Putamen (tissue), 1 donor: ENCODE results near the gene APOH.

Experiments
- DNase-seq: peaks from one replicate; pipeline ENCODE4 v3.0.0-alpha.2; 2016; ENCODE audit warnings: low spot score

The APOH gene

DNA sequence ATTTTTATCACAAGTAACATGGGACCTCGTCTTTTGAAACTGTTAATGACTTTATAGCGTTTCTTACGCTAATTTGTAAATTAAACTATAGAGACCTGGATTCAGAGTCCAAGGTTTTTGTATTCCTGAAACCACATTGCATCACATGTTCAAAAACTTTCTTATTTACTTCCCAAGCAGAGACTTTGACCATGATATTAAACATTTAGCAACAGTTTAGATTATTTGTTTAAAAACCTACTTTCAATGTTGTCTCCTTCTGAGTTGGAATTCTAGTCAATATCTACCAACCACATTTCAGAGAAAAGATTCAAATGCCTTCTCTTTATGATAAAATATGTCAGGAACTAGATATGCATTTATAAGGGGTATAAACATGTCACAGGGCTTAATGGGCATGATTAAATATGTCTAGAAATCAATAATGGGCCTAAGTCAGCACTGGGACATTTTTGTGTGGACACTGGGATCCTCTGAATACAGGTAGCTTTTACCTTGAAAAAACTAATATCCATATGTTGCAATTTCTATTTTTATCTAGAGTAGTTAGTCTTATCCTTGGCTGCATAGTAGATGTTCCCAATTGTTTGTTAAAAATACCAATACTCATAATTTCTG lies 6.3 kb upstream of the APOH start:
- DNase-seq = no peak

GRCh38 chr17:66234611-66235010 lies 5.4 kb upstream of the APOH start:
- DNase-seq = no peak

GRCh38 chr17:66233023-66233753 lies 4.0 kb upstream of the APOH start:
- DNase-seq = no peak

GRCh38 chr17:66230922-66231591 lies 1.8 kb upstream of the APOH start:
- DNase-seq = no peak

DNA sequence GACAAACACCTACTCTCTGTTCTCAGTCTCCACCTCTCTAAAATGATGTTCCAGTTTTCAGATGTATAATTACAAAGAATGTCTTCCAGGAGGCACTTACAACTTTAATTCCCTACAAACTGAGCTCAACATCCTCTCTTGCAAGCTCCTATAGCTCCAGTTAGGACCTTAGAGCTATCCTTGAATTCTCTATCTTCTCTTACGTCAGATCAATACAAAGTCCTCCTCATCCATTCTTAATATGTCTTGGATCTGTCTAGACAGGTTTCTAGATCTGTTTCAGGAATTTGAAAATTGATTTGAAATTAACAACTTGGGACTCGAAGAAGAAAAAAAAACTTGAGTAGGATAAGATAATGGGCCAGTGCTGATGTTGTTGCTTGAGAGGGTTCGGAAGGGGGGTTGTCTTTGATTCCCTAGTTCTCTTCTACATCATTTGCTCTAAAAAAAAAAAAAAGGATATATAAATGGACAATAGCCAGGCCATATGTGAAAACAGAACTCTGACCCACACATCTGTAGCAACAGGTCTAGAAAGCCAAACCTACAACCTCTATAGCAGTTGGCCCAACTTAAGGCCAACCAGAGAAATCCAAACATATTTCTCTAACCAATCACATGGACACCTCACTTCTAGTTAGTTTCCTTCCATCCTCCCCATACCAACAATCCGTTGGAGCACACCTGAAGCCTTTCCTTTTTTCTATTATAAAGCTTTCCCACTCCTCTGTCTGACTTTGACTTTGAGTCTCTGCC lies 746 bp upstream of the APOH start:
- DNase-seq = no peak

- DNase-seq = no peak
Observed at GRCh38 chr17:66227212-66228045, 1.8 kb downstream of the APOH start.

GRCh38 chr17:66222798-66223350 lies 6.3 kb downstream of the APOH start:
- DNase-seq = no peak

DNA sequence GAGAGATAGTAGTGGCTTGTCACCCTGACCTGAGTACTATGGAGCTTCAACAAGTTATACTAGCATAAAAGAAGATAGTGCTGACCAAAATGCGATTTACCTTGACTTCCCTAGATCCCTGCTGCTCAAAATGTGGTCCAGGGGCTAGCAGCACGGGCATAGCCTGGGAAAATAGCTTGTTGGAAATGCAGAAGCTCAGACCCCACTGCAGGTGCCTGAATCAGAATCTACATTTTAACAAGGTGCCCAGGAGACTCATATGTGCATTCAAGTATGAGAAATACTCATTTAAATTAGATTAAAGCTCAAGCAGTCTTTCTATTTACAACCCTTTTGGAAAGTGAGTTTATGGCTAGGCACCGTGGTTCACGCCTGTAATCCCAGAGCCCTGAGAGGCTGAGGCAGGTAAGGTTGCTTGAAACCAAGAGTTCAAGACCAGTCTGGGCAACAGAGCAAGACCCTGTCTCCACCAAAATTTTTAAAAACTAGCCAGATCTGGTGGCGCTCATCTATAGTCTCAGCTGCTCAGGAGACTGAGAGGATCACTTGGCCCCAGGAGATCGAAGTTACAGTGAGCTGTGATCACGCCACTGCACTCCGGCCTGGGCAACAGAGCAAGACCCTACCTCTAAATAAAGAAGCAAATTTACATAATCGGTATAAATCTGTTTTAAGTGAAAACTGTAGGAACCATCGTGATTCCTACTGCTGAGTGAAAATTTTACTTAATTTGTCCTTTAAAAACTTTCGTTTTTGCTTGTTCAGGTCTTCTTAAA lies 7.3 kb downstream of the APOH start:
- DNase-seq = no peak

DNA sequence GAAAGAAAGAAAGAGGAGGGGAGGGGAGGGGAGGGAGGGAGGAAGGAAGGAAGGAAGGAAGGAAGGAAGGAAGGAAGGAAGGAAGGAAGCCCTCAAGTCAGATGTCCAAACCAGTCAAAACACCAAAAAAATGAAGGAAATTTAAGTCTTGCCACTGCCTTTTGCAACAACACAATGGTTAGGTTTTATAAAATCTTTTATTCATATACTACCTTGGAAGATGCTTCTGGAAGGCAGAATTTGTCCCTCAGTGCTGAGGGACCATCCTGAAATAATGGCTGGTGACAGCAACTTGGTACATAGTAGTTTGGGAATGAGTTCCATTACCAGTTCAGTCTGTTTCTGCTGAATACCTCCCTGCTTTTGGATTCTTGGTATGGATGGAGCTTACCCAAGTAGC lies 7.9 kb downstream of the APOH start:
- DNase-seq = no peak

GRCh38 chr17:66220079-66220835 lies 9.0 kb downstream of the APOH start:
- no peak for DNase-seq

GRCh38 chr17:66215529-66215911 lies 13.7 kb downstream of the APOH start:
- no peak for DNase-seq

GRCh38 chr17:66214884-66215528 lies 14.2 kb downstream of the APOH start:
- DNase-seq = no peak

DNA sequence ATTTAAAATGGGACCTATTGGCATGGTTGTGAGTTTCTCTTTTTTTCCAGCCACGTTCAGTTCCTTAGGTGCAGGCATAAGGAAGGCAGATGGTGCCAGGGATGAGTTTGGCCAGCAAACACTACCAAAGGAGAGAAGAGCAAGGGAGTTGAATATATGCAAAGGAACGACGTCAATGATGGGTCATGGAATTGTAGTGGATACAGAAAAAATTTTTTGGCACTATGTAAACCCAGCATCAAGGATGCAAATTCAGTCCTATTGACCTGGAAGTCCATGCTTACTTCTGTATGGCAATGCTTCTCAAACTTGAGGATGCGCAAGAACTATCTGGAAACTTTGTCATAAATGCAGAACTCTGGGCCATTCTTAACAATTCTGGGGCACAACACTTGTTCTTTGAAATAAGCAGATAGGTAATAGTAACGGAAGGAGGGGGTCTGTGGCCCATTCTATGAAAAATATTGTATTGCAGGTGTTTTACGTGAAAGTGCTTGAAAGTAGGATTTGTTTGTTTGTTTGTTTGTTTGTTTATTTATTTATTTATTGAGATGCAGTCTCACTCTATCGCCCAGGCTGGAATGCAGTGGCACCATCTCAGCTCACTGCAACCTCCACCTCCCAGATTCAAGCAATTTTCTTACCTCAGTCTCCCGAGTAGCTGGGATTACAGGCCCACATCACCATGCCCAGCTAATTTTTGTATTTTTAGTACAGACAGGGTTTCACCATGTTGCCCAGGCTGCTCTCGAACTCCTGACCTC lies 18.0 kb downstream of the APOH start:
- no peak for DNase-seq

DNA sequence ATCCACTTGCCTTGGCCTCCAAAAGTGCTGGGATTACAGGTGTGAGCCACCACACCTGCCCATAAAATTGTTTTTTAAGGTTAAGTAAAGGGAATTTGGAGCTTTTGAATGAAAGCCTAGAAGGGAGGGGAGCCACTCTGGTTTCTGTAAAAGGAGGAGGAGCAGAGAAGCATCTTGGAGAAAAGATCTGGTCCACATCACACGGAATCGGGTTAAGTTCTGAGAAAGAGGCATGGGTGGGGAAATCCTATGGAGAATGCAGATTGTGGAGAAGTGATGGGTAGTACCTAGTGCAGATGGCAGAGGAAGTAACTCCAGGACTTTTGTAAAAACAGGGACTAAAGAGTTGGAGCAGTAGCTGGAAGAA lies 19.0 kb downstream of the APOH start:
- no peak for DNase-seq

DNA sequence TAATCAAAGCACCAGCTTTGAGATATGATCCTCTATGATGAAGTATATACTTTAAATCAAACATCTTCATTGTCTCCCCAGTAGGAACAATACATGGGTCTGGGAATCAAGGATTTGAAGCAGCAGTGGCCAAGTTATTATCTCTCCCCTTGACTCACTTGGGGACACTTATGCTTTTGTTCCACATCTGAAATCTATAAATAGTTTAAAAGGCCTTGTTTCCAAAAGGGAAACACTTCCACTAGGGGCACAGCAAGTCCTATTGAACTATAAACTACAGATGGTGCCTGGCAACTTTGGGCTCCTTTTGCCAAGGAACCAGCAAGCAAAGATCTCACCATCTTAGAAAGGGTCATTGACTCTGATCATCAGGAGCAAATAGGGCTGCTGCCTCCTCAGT lies 21.3 kb downstream of the APOH start:
- no peak for DNase-seq

- no peak for DNase-seq
Observed at GRCh38 chr17:66203274-66204015, 25.8 kb downstream of the APOH start.

- DNase-seq = peak; percentile 12
Observed at GRCh38 chr17:66200685-66201092, 28.5 kb downstream of the APOH start.

- DNase-seq = no peak
Observed at GRCh38 chr17:66198242-66198641, 31.0 kb downstream of the APOH start.
